Fibroblast of lung (primary cell): Measurements from ENCODE around the gene UBAC1.

Source experiments
- EZH2 ChIP-seq: IDR thresholded peaks from 2 replicates; pipeline ENCODE4 v1.5.1; 2012; ENCODE audit warnings: low read length, control low read depth, mild to moderate bottlenecking; ENCODE audit errors: missing control alignments
- TF ChIP-seq, protein P1 (sequence below), 2 donors: IDR thresholded peaks in 1 of 2; conservative IDR thresholded peaks in 1 of 2; 1 replicate in 1 of 2; 2 replicates in 1 of 2; pipeline ENCODE4 v1.5.1; 2011 to 2012; ENCODE audit warnings: low read length in 2 of 2, control low read depth in 1 of 2, inconsistent platforms in 1 of 2, low read depth in 1 of 2, mild to moderate bottlenecking in 1 of 2

DNA sequence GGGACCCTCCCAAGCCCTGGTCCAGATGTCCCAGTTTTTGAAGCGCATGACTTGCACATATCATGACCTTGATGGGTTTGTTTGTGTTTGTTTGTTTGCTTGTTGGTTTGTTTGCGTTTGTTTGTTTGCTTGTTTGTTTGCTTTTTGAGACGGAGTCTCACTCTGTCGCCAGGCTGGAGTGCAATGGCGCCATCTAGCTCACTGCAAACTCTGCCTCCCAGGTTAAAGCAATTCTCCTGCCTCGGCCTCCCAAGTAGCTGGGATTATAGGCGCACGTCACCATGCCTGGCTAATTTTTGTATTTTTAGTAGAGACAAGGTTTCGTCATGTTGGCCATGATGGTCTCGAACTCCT is 13.0 kb upstream of the UBAC1 start:
- TF ChIP-seq, protein P1, sequence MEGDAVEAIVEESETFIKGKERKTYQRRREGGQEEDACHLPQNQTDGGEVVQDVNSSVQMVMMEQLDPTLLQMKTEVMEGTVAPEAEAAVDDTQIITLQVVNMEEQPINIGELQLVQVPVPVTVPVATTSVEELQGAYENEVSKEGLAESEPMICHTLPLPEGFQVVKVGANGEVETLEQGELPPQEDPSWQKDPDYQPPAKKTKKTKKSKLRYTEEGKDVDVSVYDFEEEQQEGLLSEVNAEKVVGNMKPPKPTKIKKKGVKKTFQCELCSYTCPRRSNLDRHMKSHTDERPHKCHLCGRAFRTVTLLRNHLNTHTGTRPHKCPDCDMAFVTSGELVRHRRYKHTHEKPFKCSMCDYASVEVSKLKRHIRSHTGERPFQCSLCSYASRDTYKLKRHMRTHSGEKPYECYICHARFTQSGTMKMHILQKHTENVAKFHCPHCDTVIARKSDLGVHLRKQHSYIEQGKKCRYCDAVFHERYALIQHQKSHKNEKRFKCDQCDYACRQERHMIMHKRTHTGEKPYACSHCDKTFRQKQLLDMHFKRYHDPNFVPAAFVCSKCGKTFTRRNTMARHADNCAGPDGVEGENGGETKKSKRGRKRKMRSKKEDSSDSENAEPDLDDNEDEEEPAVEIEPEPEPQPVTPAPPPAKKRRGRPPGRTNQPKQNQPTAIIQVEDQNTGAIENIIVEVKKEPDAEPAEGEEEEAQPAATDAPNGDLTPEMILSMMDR (conservative IDR thresholded peaks at IDR 0.05 in 1 of 2, IDR thresholded peaks at IDR 0.05 in 1 of 2; ENCODE audit: low read depth in 1 of 2, low read length in 2 of 2): no peak
- TF ChIP-seq EZH2: no peak
